ENCODE measurements around the gene OR5K3.

DNA sequence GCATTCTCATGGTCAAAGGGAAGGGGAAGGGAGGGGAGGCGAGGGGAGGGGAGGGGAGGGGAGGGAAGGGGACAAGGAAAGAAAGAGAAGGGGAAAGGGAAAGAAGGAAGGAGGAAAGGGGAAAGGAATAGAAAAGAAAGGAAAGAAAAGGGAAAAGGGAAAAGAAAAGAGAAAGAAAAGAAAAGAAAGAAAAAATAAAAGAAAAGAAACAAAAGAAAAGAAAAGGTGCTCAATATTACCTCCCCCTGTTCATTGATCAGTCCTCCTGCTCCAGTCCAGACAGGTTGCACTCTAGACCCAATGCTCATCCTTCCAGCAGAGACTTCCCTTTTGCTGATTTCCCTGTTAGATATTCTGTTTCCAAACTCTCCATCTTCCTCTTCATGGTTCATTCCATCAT is 18.0 kb upstream of the OR5K3 start:
- TF ChIP-seq, protein P1, sequence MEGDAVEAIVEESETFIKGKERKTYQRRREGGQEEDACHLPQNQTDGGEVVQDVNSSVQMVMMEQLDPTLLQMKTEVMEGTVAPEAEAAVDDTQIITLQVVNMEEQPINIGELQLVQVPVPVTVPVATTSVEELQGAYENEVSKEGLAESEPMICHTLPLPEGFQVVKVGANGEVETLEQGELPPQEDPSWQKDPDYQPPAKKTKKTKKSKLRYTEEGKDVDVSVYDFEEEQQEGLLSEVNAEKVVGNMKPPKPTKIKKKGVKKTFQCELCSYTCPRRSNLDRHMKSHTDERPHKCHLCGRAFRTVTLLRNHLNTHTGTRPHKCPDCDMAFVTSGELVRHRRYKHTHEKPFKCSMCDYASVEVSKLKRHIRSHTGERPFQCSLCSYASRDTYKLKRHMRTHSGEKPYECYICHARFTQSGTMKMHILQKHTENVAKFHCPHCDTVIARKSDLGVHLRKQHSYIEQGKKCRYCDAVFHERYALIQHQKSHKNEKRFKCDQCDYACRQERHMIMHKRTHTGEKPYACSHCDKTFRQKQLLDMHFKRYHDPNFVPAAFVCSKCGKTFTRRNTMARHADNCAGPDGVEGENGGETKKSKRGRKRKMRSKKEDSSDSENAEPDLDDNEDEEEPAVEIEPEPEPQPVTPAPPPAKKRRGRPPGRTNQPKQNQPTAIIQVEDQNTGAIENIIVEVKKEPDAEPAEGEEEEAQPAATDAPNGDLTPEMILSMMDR (IDR thresholded peaks at IDR 0.05), result no peak
- TF ChIP-seq EP300 (IDR thresholded peaks at IDR 0.05), result no peak
